ENCODE measurements around the gene FADS3. TPM values are rescaled to one million over a fixed set of nuclear protein-coding genes. Genes with fewer than 3 reads are reported as not detected.

Gene FADS3
- total and polyA plus RNA-seq, 2 donors (not counting 1 experiment from before 2014, with no cell fraction given), result 79.9 to 224 TPM

DNA sequence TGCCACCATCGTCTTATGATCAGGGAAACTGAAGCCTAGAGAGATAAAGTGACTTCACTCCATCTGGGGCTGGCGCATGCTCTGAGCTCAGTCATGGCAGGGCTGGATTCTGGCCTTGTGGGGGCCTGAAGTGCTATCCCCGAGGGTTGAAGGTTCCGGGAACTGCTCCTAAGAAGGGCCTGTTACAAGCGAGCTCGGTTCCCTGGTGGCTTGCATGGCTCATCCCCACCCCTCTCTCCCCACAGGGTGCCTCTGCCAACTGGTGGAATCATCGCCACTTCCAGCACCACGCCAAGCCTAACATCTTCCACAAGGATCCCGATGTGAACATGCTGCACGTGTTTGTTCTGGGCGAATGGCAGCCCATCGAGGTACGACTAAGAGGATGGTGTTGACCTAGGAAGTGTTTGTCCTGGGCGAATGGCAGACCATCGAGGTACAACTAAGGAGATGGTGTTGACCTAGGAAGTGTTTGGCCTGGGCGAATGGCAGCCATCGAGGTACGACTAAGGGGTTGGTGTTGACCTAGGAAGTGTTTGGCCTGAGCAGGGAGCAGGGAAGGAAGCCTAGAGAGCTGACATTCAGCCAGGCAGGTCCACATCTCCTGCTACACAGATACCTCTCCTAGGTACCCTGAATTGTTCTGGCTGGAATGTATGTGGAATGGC is 43.3 kb downstream of the FADS3 start:
- no peaks in the 10 kb centered on the region for H4K20me1 ChIP-seq (ENCODE audit: control insufficient read depth, extremely low read depth, insufficient read depth, low read length)
- H3K9me3 ChIP-seq (ENCODE audit: control insufficient read depth, insufficient read depth, low read depth, low read length), result no peaks in the 10 kb centered on the region
- H3K27me3 ChIP-seq (ENCODE audit: control insufficient read depth, insufficient read depth, low read length), result no peaks in the 10 kb centered on the region
- no peak overlapping the region for H3K27ac ChIP-seq (ENCODE audit: insufficient read depth, low read length)
- no peak for DNase-seq (ENCODE audit: low read depth in 2 of 2)
- H3K4me3 ChIP-seq (replicated peaks in 1 of 4; ENCODE audit: control extremely low read depth in 1 of 4, insufficient read depth in 1 of 4, low read depth in 3 of 4, low read length in 4 of 4), result no peak overlapping the region
- no peaks in the 10 kb centered on the region for H3K4me1 ChIP-seq (ENCODE audit: control insufficient read depth, extremely low read depth, insufficient read depth, low read length)
- H3K9ac ChIP-seq (ENCODE audit: insufficient read depth, low read length), result no peak overlapping the region
- no peak for TF ChIP-seq EZH2 (IDR thresholded peaks at IDR 0.05; ENCODE audit: low read length, missing control alignments)
- no peaks in the 10 kb centered on the region for H3K79me2 ChIP-seq (ENCODE audit: control insufficient read depth, insufficient read depth, low read length)
- H3K36me3 ChIP-seq (ENCODE audit: control insufficient read depth, insufficient read depth, low read length), result peaks cover 41% of the 10 kb centered on the region
- H2AFZ ChIP-seq (ENCODE audit: low read length), result no peak overlapping the region
- no peak overlapping the region for H3K4me2 ChIP-seq (ENCODE audit: extremely low read depth, insufficient read depth, low read length)

GRCh38 chr11:61846362-61847020 is 44.9 kb downstream of the FADS3 start:
- H3K4me2 ChIP-seq (ENCODE audit: extremely low read depth, insufficient read depth, low read length), result no peak overlapping the region
- no peaks in the 10 kb centered on the region for H4K20me1 ChIP-seq (ENCODE audit: control insufficient read depth, extremely low read depth, insufficient read depth, low read length)
- no peak overlapping the region for H2AFZ ChIP-seq (ENCODE audit: low read length)
- H3K4me3 ChIP-seq (replicated peaks in 1 of 4; ENCODE audit: control extremely low read depth in 1 of 4, insufficient read depth in 1 of 4, low read depth in 3 of 4, low read length in 4 of 4), result no peak overlapping the region
- no peak overlapping the region for H3K27ac ChIP-seq (ENCODE audit: insufficient read depth, low read length)
- no peak for TF ChIP-seq EZH2 (IDR thresholded peaks at IDR 0.05; ENCODE audit: low read length, missing control alignments)
- TF ChIP-seq, protein P1, sequence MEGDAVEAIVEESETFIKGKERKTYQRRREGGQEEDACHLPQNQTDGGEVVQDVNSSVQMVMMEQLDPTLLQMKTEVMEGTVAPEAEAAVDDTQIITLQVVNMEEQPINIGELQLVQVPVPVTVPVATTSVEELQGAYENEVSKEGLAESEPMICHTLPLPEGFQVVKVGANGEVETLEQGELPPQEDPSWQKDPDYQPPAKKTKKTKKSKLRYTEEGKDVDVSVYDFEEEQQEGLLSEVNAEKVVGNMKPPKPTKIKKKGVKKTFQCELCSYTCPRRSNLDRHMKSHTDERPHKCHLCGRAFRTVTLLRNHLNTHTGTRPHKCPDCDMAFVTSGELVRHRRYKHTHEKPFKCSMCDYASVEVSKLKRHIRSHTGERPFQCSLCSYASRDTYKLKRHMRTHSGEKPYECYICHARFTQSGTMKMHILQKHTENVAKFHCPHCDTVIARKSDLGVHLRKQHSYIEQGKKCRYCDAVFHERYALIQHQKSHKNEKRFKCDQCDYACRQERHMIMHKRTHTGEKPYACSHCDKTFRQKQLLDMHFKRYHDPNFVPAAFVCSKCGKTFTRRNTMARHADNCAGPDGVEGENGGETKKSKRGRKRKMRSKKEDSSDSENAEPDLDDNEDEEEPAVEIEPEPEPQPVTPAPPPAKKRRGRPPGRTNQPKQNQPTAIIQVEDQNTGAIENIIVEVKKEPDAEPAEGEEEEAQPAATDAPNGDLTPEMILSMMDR (conservative IDR thresholded peaks at IDR 0.05 in 1 of 2, IDR thresholded peaks at IDR 0.05 in 1 of 2; ENCODE audit: low read depth in 1 of 2, low read length in 2 of 2), result no peak
- no peaks in the 10 kb centered on the region for H3K27me3 ChIP-seq (ENCODE audit: control insufficient read depth, insufficient read depth, low read length)
- no peak for DNase-seq (ENCODE audit: low read depth in 2 of 2)
- no peaks in the 10 kb centered on the region for H3K79me2 ChIP-seq (ENCODE audit: control insufficient read depth, insufficient read depth, low read length)
- H3K36me3 ChIP-seq (ENCODE audit: control insufficient read depth, insufficient read depth, low read length), result peaks cover 47% of the 10 kb centered on the region
- no peak overlapping the region for H3K9ac ChIP-seq (ENCODE audit: insufficient read depth, low read length)
- no peaks in the 10 kb centered on the region for H3K9me3 ChIP-seq (ENCODE audit: control insufficient read depth, insufficient read depth, low read depth, low read length)
- H3K4me1 ChIP-seq (ENCODE audit: control insufficient read depth, extremely low read depth, insufficient read depth, low read length), result no peaks in the 10 kb centered on the region

GRCh38 chr11:61844909-61845565 is 46.3 kb downstream of the FADS3 start:
- peaks cover 45% of the 10 kb centered on the region for H3K36me3 ChIP-seq (ENCODE audit: control insufficient read depth, insufficient read depth, low read length)
- H3K4me1 ChIP-seq (ENCODE audit: control insufficient read depth, extremely low read depth, insufficient read depth, low read length), result no peaks in the 10 kb centered on the region
- no peaks in the 10 kb centered on the region for H3K27me3 ChIP-seq (ENCODE audit: control insufficient read depth, insufficient read depth, low read length)
- no peaks in the 10 kb centered on the region for H3K9me3 ChIP-seq (ENCODE audit: control insufficient read depth, insufficient read depth, low read depth, low read length)
- H4K20me1 ChIP-seq (ENCODE audit: control insufficient read depth, extremely low read depth, insufficient read depth, low read length), result no peaks in the 10 kb centered on the region
- H2AFZ ChIP-seq (ENCODE audit: low read length), result no peak overlapping the region
- H3K9ac ChIP-seq (ENCODE audit: insufficient read depth, low read length), result no peak overlapping the region
- no peaks in the 10 kb centered on the region for H3K79me2 ChIP-seq (ENCODE audit: control insufficient read depth, insufficient read depth, low read length)
- H3K4me3 ChIP-seq (replicated peaks in 1 of 4; ENCODE audit: control extremely low read depth in 1 of 4, insufficient read depth in 1 of 4, low read depth in 3 of 4, low read length in 4 of 4), result no peak overlapping the region
- TF ChIP-seq, protein P1 (conservative IDR thresholded peaks at IDR 0.05 in 1 of 2, IDR thresholded peaks at IDR 0.05 in 1 of 2; ENCODE audit: low read depth in 1 of 2, low read length in 2 of 2), result no peak
- no peak for TF ChIP-seq EZH2 (IDR thresholded peaks at IDR 0.05; ENCODE audit: low read length, missing control alignments)
- H3K27ac ChIP-seq (ENCODE audit: insufficient read depth, low read length), result no peak overlapping the region
- no peak for DNase-seq (ENCODE audit: low read depth in 2 of 2)
- no peak overlapping the region for H3K4me2 ChIP-seq (ENCODE audit: extremely low read depth, insufficient read depth, low read length)

Data from fibroblast of lung (primary cell).